WTC11 (cell line): ENCODE results near the gene VEZF1. TPM values are rescaled to one million over a fixed set of nuclear protein-coding genes. Genes with fewer than 3 reads are reported as not detected.

ENCODE experiments used
- ATAC-seq: fragments of 200-7000 bp; cut with Tn5 transposase; 2 replicates; pipeline ENCODE4 v1.10.0; 2021; ENCODE audit warnings: mild to moderate bottlenecking, moderate library complexity
- CTCF ChIA-PET: fragments of 300-600 bp; sonication (Branson Sonifier 250); formaldehyde crosslinking; loops from one replicate; lab custom pipeline; 2021; ENCODE audit warnings: antibody characterized with exemption; lab: Charles Lee
- POLR2A ChIA-PET: fragments of 350-600 bp; sonication (Branson Sonifier 250); formaldehyde crosslinking; loops from one replicate; lab custom pipeline; 2021; ENCODE audit warnings: antibody characterized with exemption; lab: Charles Lee
- DNase-seq: peaks from one replicate; pipeline ENCODE4 v3.0.0; 2021; ENCODE audit warnings: low spot score
- H3K27ac Mint-ChIP-seq: 2 replicates; pipeline ENCODE4 v1.8.0; 2021; ENCODE audit warnings: mixed read lengths
- H3K27me3 Mint-ChIP-seq: 2 replicates; pipeline ENCODE4 v1.8.0; 2021; ENCODE audit warnings: low read depth, mild to moderate bottlenecking, moderate library complexity, mixed read lengths
- H3K36me3 Mint-ChIP-seq: 2 replicates; pipeline ENCODE4 v1.8.0; 2021; ENCODE audit warnings: mixed read lengths
- H3K4me1 Mint-ChIP-seq: 2 replicates; pipeline ENCODE4 v1.8.0; 2022; ENCODE audit warnings: mixed read lengths
- H3K4me3 Mint-ChIP-seq: 2 replicates; pipeline ENCODE4 v1.8.0; 2021; ENCODE audit warnings: mild to moderate bottlenecking, moderate library complexity, mixed read lengths
- H3K9me3 Mint-ChIP-seq: 2 replicates; pipeline ENCODE4 v1.8.0; 2021; ENCODE audit warnings: mixed read lengths
- E2F1 ChIP-seq: sonication (generic); formaldehyde crosslinking; IDR thresholded peaks from 2 replicates; pipeline ENCODE4 v1.8.0; 2022; ENCODE audit warnings: mild to moderate bottlenecking, missing genetic modification reagents
- GTF2I ChIP-seq: fragments of 250-450 bp; sonication (Bioruptor Pico); conservative IDR thresholded peaks from 2 replicates; pipeline ENCODE4 v1.4.0; 2021; ENCODE audit warnings: mild to moderate bottlenecking
- SOX15 ChIP-seq: fragments of 250-450 bp; sonication (Bioruptor Pico); IDR thresholded peaks from 2 replicates; pipeline ENCODE4 v1.9.0; 2021; ENCODE audit warnings: mild to moderate bottlenecking
- SP1 ChIP-seq: sonication (generic); formaldehyde crosslinking; conservative IDR thresholded peaks from 2 replicates; pipeline ENCODE4 v1.8.1; 2022; ENCODE audit warnings: missing genetic modification reagents
- TCF7 ChIP-seq: sonication (generic); formaldehyde crosslinking; IDR thresholded peaks from 2 replicates; pipeline ENCODE4 v1.8.0; 2022; ENCODE audit warnings: mild to moderate bottlenecking, low read depth, missing genetic modification reagents, moderate library complexity
- ZBTB43 ChIP-seq: sonication (generic); formaldehyde crosslinking; IDR thresholded peaks from 2 replicates; pipeline ENCODE4 v1.8.1; 2023; ENCODE audit warnings: mild to moderate bottlenecking, missing genetic modification reagents
- total RNA-seq: library from RNA; stranded (reverse); gene quantifications from 3 replicates; pipeline ENCODE4 v1.2.3, GENCODE V29; 2021
- TF ChIP-seq, protein P1 (sequence below): sonication (generic); formaldehyde crosslinking; IDR thresholded peaks from 2 replicates; pipeline ENCODE4 v1.8.0; 2022; ENCODE audit warnings: mild to moderate bottlenecking, missing genetic modification reagents
- TF ChIP-seq, protein P2 (sequence below): sonication (generic); formaldehyde crosslinking; IDR thresholded peaks from 2 replicates; pipeline ENCODE4 v1.8.1; 2023; ENCODE audit warnings: mild to moderate bottlenecking, moderate library complexity, missing genetic modification reagents
- TF ChIP-seq, protein P3 (sequence below): sonication (generic); formaldehyde crosslinking; IDR thresholded peaks from 2 replicates; pipeline ENCODE4 v1.8.0; 2023; ENCODE audit warnings: missing genetic modification reagents, mild to moderate bottlenecking, borderline replicate concordance
- TF ChIP-seq, protein P4 (sequence below): sonication (generic); formaldehyde crosslinking; IDR thresholded peaks from 2 replicates; pipeline ENCODE4 v1.8.1; 2023; ENCODE audit warnings: mild to moderate bottlenecking, missing genetic modification reagents, moderate library complexity

VEZF1 gene
- total RNA-seq, 1 experiment from 2014 or later = 43.3 TPM

DNA sequence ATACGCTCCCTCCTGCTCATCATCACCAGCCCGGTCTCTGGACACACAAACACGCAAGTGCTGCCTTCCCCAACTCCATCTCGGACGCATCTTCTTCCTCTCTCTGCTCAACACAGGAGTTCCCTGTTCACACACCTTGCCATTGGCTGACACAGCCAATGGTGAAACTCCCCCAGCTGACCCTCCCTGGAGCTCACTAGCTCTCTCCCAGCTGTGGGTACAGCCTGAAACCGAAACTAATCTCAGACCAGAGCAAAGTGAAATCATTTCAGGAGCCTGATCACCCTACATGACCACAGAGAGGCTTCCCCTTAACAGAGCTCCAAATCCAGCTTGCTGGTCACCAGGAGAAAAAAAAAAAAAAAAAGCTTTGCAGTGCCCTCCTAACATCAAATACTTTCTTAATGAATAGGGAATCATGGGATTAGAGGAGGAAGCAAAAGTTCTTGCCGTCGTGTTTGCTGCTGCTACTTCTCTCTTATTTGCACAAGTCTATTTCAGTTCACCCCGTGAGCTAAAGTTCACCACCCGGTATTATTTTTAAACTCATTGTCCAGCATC lies 41.2 kb downstream of the VEZF1 start:
- no peak overlapping the region for H3K4me3 Mint-ChIP-seq
- DNase-seq (no peak), ATAC-seq (peak; percentile 57; the same call in 1 of the 2 replicates)

GRCh38 chr17:57945996-57946797 lies 41.9 kb downstream of the VEZF1 start:
- no peak overlapping the region for H3K4me3 Mint-ChIP-seq
- peak; percentile 52 for ATAC-seq
- DNase-seq = no peak

More for the DNA sequence above, 41.2 kb downstream of the VEZF1 start:
- ChIA-PET POLR2A (interaction anchor here (0.6 kb wide), 1 partner anchor 732 kb away, joined by 3 read pairs; no protein-coding TSS in a partner anchor), CTCF (interaction anchor here (0.7 to 2.3 kb wide), 11 partner anchors 8 to 371 kb away, joined by 3 to 20 read pairs (median 4); partner anchors contain the start of gene CUEDC1)
- Mint-ChIP-seq H3K36me3 (no peaks in the 10 kb centered on the region), H3K9me3 (no peaks in the 10 kb centered on the region), H3K27ac (peak overlapping the region; percentile 43), H3K27me3 (no peaks in the 10 kb centered on the region; the same call in 1 of the 2 replicates), H3K4me1 (peaks cover 45% of the 10 kb centered on the region)
- TF ChIP-seq, protein P1, sequence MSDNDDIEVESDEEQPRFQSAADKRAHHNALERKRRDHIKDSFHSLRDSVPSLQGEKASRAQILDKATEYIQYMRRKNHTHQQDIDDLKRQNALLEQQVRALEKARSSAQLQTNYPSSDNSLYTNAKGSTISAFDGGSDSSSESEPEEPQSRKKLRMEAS (CRISPR knock-in tag) = no peak
- TF ChIP-seq TCF7 (CRISPR knock-in tag) = no peak
- TF ChIP-seq SP1 = no peak
- TF ChIP-seq, protein P2, sequence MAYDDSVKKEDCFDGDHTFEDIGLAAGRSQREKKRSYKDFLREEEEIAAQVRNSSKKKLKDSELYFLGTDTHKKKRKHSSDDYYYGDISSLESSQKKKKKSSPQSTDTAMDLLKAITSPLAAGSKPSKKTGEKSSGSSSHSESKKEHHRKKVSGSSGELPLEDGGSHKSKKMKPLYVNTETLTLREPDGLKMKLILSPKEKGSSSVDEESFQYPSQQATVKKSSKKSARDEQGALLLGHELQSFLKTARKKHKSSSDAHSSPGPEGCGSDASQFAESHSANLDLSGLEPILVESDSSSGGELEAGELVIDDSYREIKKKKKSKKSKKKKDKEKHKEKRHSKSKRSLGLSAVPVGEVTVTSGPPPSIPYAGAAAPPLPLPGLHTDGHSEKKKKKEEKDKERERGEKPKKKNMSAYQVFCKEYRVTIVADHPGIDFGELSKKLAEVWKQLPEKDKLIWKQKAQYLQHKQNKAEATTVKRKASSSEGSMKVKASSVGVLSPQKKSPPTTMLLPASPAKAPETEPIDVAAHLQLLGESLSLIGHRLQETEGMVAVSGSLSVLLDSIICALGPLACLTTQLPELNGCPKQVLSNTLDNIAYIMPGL = no peak
- TF ChIP-seq, protein P3, sequence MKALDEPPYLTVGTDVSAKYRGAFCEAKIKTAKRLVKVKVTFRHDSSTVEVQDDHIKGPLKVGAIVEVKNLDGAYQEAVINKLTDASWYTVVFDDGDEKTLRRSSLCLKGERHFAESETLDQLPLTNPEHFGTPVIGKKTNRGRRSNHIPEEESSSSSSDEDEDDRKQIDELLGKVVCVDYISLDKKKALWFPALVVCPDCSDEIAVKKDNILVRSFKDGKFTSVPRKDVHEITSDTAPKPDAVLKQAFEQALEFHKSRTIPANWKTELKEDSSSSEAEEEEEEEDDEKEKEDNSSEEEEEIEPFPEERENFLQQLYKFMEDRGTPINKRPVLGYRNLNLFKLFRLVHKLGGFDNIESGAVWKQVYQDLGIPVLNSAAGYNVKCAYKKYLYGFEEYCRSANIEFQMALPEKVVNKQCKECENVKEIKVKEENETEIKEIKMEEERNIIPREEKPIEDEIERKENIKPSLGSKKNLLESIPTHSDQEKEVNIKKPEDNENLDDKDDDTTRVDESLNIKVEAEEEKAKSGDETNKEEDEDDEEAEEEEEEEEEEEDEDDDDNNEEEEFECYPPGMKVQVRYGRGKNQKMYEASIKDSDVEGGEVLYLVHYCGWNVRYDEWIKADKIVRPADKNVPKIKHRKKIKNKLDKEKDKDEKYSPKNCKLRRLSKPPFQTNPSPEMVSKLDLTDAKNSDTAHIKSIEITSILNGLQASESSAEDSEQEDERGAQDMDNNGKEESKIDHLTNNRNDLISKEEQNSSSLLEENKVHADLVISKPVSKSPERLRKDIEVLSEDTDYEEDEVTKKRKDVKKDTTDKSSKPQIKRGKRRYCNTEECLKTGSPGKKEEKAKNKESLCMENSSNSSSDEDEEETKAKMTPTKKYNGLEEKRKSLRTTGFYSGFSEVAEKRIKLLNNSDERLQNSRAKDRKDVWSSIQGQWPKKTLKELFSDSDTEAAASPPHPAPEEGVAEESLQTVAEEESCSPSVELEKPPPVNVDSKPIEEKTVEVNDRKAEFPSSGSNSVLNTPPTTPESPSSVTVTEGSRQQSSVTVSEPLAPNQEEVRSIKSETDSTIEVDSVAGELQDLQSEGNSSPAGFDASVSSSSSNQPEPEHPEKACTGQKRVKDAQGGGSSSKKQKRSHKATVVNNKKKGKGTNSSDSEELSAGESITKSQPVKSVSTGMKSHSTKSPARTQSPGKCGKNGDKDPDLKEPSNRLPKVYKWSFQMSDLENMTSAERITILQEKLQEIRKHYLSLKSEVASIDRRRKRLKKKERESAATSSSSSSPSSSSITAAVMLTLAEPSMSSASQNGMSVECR (CRISPR knock-in tag) = no peak
- TF ChIP-seq ZBTB43 (CRISPR knock-in tag) = no peak
- no peak for TF ChIP-seq SOX15 (CRISPR knock-in tag)
- no peak for TF ChIP-seq GTF2I (CRISPR knock-in tag)
- TF ChIP-seq, protein P4, sequence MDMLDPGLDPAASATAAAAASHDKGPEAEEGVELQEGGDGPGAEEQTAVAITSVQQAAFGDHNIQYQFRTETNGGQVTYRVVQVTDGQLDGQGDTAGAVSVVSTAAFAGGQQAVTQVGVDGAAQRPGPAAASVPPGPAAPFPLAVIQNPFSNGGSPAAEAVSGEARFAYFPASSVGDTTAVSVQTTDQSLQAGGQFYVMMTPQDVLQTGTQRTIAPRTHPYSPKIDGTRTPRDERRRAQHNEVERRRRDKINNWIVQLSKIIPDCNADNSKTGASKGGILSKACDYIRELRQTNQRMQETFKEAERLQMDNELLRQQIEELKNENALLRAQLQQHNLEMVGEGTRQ (CRISPR knock-in tag) = no peak
- TF ChIP-seq, all 79 proteins: peak for 0

More at GRCh38 chr17:57945996-57946797, 41.9 kb downstream of the VEZF1 start:
- Mint-ChIP-seq H3K27ac (peak overlapping the region; percentile 43), H3K9me3 (no peaks in the 10 kb centered on the region), H3K27me3 (no peaks in the 10 kb centered on the region; the same call in 1 of the 2 replicates), H3K4me1 (peaks cover 39% of the 10 kb centered on the region), H3K36me3 (no peaks in the 10 kb centered on the region)
- ChIA-PET POLR2A (no interaction called here), CTCF (interaction anchor here (0.7 to 2.3 kb wide), 10 partner anchors 10 to 371 kb away, joined by 3 to 20 read pairs (median 4); partner anchors contain the start of gene CUEDC1)
- TF ChIP-seq E2F1 (CRISPR knock-in tag) = no peak
